D721Med (cell line): Measurements from ENCODE around the gene STYXL1.
"Not testable (repeated sequence)": the region's sequence is repeated elsewhere in the genome, so short reads cannot be mapped to it uniquely, and the experiment has no call there.

ENCODE experiments used
- DNase-seq: peaks from one replicate; pipeline ENCODE4 v3.0.0; 2011; ENCODE audit warnings: low spot score; ENCODE audit not compliant: insufficient read length
- FAIRE-seq: peaks from 2 replicates; lab custom pipeline; 2011; peaks lifted over from hg19 to GRCh38; lab: Jason Lieb, UNC
- CTCF ChIP-seq: IDR thresholded peaks from 2 replicates; pipeline ENCODE4 v1.5.1; 2012; ENCODE audit warnings: mild to moderate bottlenecking, control low read depth; ENCODE audit not compliant: insufficient read depth; ENCODE audit errors: missing control alignments

STYXL1 gene

GRCh38 chr7:76063525-76063924 lies 15.7 kb upstream of the STYXL1 start:
- FAIRE-seq (no peak), DNase-seq (no peak)
- no peak for TF ChIP-seq CTCF

- no peak for TF ChIP-seq CTCF
- FAIRE-seq = no peak
- DNase-seq = no peak
These were observed 15.3 kb upstream of the STYXL1 start for GRCh38 chr7:76063114-76063513.

- no peak for FAIRE-seq
- no peak for TF ChIP-seq CTCF
- no peak for DNase-seq
These were observed 14.5 kb upstream of the STYXL1 start for GRCh38 chr7:76062254-76062653.

GRCh38 chr7:76060842-76061241 lies 13.0 kb upstream of the STYXL1 start:
- FAIRE-seq (no peak), DNase-seq (no peak)
- TF ChIP-seq CTCF = no peak

- not testable (repeated sequence) for DNase-seq, FAIRE-seq
These were observed 10.9 kb upstream of the STYXL1 start for GRCh38 chr7:76058745-76059144.

- FAIRE-seq (no peak), DNase-seq (no peak)
- TF ChIP-seq CTCF = no peak
These were observed 10.0 kb upstream of the STYXL1 start for GRCh38 chr7:76057813-76058145.

- DNase-seq (no peak), FAIRE-seq (no peak)
- no peak for TF ChIP-seq CTCF
These were observed 9.5 kb upstream of the STYXL1 start for GRCh38 chr7:76057103-76057812.

- no peak for TF ChIP-seq CTCF
- DNase-seq = no peak
- no peak for FAIRE-seq
These were observed 8.4 kb upstream of the STYXL1 start for GRCh38 chr7:76056241-76056640.
